Adipose tissue (tissue), 3 donors: Measurements from ENCODE around the gene HAUS6. TPM values are rescaled to one million over a fixed set of nuclear protein-coding genes. Genes with fewer than 3 reads are reported as not detected.
"Not testable (repeated sequence)": the region's sequence is repeated elsewhere in the genome, so short reads cannot be mapped to it uniquely, and the experiment has no call there.

Experiments
- H3K27ac ChIP-seq: one replicate; pipeline ENCODE4 v1.5.1; 2013; ENCODE audit warnings: low read depth, low read length
- WGBS, 3 donors: extraction: QIAGEN DNeasy Blood & Tissue Kit; methylation state at CpG; one replicate each; pipeline ENCODE4 v1.1.7; 2013; 5-methylcytosine and 5-hydroxymethylcytosine counted together
- polyA plus RNA-seq, 3 donors: library from polyadenylated mRNA; stranded (reverse); fragments of 200-250 nt; gene quantifications; one replicate each; pipeline ENCODE4 v1.2.3, GENCODE V29; 2013
- donor health status: healthy with polysubstance abuse.
- donor health status: Bipolar disorder and iron deficiency.
- donor health status: healthy.

Gene HAUS6
- polyA plus RNA-seq, 3 donors, result 1.9 to 4.8 (median 4.4) TPM

DNA sequence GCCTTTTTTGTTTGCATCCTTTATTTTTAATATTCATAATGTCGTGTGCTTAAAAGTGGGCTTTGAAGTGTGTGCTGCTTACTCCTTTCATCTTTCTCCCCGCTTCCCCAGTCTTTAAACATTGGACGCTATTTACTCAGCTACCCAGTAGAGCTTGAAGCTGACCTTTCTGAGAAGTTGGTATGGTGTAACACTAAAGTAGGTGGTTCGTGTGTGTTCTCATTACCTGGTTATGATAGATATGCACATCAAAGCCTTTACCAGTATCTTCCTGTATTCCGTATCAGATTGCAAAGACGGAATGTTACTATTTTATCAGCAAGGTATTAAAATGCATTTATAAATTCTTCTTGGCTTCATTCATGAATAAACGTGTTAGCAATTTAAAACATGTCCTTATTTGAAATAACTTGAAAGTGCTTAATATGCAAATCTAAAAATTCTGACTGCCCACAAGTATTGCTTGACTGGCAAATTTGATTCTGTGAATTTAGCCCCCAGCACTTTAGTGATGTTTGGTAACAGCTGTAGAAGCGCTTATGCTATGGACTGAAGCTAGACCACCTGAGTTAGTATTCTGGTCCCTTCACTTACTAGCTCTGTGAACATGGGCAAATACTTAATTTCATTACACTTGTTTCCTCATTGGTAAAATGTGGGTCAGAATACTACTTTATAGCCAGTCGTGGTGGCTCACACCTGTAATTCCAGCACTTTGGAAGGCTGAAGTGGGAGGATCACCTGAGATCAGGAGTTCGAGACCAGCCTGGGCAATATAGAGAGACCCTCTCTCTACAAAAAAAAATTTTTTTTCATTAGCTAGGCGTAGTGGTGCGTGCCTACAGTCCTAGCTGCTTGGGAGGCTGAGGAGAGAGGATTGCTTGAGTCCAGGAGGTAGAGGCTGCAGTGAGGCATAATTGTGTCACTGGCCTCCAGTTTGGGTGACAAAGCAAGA lies 51.8 kb downstream of the HAUS6 start:
- 49 to 71% (median 67%) methylated on average over 12 of the region's 12 CpGs for WGBS, 3 donors
- H3K27ac ChIP-seq, result no peak overlapping the region

GRCh38 chr9:19049917-19050636 lies 52.6 kb downstream of the HAUS6 start:
- no peak overlapping the region for H3K27ac ChIP-seq
- 2 to 7% (median 7%) methylated on average over 33 of the region's 33 CpGs for WGBS, 3 donors

- WGBS, 3 donors, result 0% methylated on average over 76 to 82 of the region's 82 CpGs
- H3K27ac ChIP-seq, result peak within 1 kb of the TSS; percentile 71
Observed at GRCh38 chr9:19048966-19049916, 53.5 kb downstream of the HAUS6 start, which contains the start of gene RRAGA. Gene RRAGA, plus strand, starts transcription at chr9:19049427. Its CDS starts 233 bp downstream, at chr9:19049660.

- no peak overlapping the region for H3K27ac ChIP-seq
- 95 to 98% (median 97%) methylated on average over 5 of the region's 5 CpGs for WGBS, 3 donors
Observed at GRCh38 chr9:19036611-19037010, 66.1 kb downstream of the HAUS6 start.

- no peak within 1 kb of the TSS for H3K27ac ChIP-seq
- WGBS, 3 donors, result 69 to 90% (median 88%) methylated on average over 20 of the region's 20 CpGs
Observed at GRCh38 chr9:19033015-19033414, 69.7 kb downstream of the HAUS6 start, which contains the start of gene SAXO1. Gene SAXO1, minus strand, starts transcription at chr9:19033209. Its CDS starts 301 bp downstream, at chr9:19032908.

- 60 to 78% (median 67%) methylated on average over 14 of the region's 14 CpGs for WGBS, 3 donors
Observed at GRCh38 chr9:19032406-19032805, 70.3 kb downstream of the HAUS6 start.

GRCh38 chr9:19030899-19031298 lies 71.8 kb downstream of the HAUS6 start:
- no peak overlapping the region for H3K27ac ChIP-seq
- WGBS, 3 donors, result 88 to 96% (median 94%) methylated on average over 1 of the region's 1 CpG

More at GRCh38 chr9:19032406-19032805, 70.3 kb downstream of the HAUS6 start:
- no peak overlapping the region for H3K27ac ChIP-seq

- no peak overlapping the region for H3K27ac ChIP-seq
- WGBS, 3 donors, result 22 to 33% (median 31%) methylated on average over 8 of the region's 8 CpGs
Observed at GRCh38 chr9:19028835-19029451, 73.8 kb downstream of the HAUS6 start.

- 91 to 93% (median 93%) methylated on average over 22 of the region's 22 CpGs for WGBS, 3 donors
- H3K27ac ChIP-seq, result no peak overlapping the region
Observed at GRCh38 chr9:19027825-19028224, 74.9 kb downstream of the HAUS6 start.

DNA sequence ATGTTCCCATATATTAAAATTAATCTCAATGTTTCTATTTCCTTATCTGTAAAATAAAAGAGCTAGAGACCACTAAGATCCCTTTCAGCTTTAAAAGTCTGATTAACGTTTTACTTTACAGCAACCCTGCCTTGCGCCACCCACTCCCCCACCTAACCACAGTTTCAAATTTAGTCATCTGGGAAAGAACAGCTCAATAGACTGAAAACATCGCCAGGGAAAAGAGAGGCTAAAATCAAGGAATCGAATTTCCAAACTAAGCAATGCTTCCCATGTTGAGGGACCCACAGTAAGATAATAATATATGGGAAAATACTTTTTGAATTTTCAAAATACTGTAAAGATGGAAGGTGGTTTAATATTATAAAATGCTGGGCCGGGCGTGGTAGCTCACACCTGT lies 76.3 kb downstream of the HAUS6 start:
- 85 to 89% (median 85%) methylated on average over 6 of the region's 6 CpGs for WGBS, 3 donors
- no peak overlapping the region for H3K27ac ChIP-seq

DNA sequence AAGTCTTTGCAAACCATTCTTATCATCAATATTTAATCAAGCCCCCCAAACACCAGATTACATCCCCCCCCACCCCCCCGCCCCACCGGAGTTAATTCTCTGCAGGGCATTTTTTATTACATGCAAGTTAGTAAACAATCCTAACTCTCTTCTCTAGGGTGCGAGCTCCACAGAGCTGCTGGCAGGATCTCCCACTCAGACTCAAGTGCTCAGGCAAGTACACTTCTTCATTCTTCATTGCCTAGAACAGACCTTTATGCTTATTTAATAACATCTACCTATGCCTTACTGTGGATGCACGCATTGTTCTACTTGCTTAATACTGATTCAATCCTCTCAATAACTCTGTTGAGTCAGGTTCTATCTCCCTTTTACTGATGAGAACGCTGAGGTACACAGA lies 79.6 kb downstream of the HAUS6 start:
- no peak overlapping the region for H3K27ac ChIP-seq
- 81 to 92% (median 87%) methylated on average over 5 of the region's 5 CpGs for WGBS, 3 donors

- no peak overlapping the region for H3K27ac ChIP-seq
- WGBS, 3 donors, result 94 to 100% (median 97%) methylated on average over 2 of the region's 2 CpGs
Observed at GRCh38 chr9:19022206-19022605, 80.5 kb downstream of the HAUS6 start.

- not testable (repeated sequence) for H3K27ac ChIP-seq
- WGBS, 3 donors, result 94 to 96% (median 94%) methylated on average over 2 of the region's 2 CpGs
Observed at GRCh38 chr9:19021649-19022048, 81.1 kb downstream of the HAUS6 start.

DNA sequence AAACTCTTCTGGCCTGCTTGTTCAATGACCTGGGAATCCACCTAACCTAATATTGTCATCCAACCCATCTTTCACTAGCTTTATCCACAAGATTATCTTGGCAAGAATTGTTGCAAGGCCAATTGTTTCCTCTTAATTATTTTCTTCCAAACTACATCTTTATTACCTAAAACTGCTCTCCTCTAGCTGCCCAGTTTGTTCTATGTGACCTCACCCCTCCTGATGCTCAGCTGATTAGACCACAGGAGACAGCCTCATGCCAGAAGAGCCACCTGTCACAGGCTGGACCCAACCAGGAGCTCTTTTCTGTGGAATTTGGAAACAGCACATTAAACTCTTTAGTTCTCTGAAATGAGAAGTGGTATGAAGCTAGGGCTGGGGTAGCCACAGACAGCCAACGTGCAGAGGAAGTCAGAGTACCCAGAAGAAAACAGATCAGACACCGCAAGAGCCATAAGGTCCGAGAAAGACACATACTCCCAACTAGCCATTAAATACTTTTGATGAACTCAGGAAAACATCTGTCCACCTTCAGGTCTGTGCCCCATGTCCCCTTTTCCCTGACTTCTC lies 81.7 kb downstream of the HAUS6 start:
- H3K27ac ChIP-seq, result no peak overlapping the region
- 57 to 73% (median 70%) methylated on average over 3 of the region's 3 CpGs for WGBS, 3 donors

DNA sequence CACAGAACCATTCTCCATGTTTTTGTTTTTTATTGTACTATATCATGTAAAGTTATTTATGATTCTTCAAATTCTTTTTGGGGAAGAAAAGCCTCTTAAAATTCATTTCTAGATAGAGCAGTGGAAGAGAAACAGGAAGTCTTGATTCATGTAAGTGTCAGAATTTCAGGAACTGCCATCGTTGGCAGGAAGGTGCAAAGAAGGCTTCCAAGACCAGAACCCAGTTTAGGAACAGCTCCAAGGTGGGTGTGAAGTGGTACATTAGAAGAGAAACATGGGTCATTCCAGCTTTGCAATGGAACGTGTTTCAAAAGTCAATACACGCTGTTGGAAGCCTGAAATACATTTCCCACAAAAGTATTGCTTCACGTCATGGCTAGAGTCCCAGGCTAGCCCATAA lies 84.5 kb downstream of the HAUS6 start:
- no peak overlapping the region for H3K27ac ChIP-seq

DNA sequence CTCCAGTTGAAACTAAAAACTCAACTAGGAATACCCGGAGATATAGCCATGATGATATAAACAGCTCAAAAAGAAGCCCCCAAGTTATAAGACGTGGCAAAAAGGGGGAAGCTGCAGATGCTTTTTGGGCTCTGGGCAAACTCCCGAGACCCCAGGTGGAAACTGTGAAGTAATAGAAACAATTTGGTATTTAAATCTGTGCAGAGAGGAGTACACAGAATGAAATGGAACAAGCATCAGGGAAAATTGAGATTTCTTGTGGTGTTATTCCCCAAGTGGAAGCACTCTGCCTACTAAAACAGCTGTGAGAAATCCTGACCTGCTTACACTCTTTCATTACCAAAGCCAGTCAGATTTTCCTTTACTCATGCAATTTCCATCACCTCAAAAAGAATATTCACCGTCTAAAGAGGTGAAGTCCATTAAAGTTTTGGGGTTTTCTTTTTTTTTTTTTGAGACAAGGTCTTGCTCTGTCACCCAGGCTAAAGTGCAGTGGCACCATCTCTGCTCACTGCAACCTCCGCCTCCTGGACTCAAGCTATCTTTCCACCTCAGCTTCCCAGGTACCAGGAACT lies 93.2 kb downstream of the HAUS6 start:
- H3K27ac ChIP-seq, result no peak overlapping the region
- 73 to 78% (median 77%) methylated on average over 5 of the region's 5 CpGs for WGBS, 3 donors

More for the DNA sequence above, 84.5 kb downstream of the HAUS6 start:
- 42 to 66% (median 50%) methylated on average over 4 of the region's 4 CpGs for WGBS, 3 donors
